Measurements from ENCODE around the gene NEU4. TPM values are rescaled to one million over a fixed set of nuclear protein-coding genes. Genes with fewer than 3 reads are reported as not detected.
A peak's percentile ranks its signal among the peaks of the same experiment; 100 is the strongest.

NEU4 gene
- total RNA-seq, 3 donors from 2014 or later: 41.4 to 72.5 (median 71.0) TPM

- peaks cover 41% of the 10 kb centered on the region for H3K4me1 ChIP-seq (ENCODE audit: low read depth)
- intact Hi-C loops (cut with DNase I, micrococcal nuclease): no loop called here
Observed at GRCh38 chr2:241793385-241793784, 15.6 kb upstream of the NEU4 start.

GRCh38 chr2:241794250-241794823, 14.7 kb upstream of the NEU4 start:
- intact Hi-C loops (cut with DNase I, micrococcal nuclease): no loop called here
- DNase-seq (peak; percentile 33 to 55 (median 54)), ATAC-seq (no peak)
- H3K9me3 ChIP-seq: no peaks in the 10 kb centered on the region
- H3K36me3 ChIP-seq (ENCODE audit: low read depth): peaks cover 3% of the 10 kb centered on the region
- H3K4me1 ChIP-seq (ENCODE audit: low read depth): peaks cover 44% of the 10 kb centered on the region
- H3K4me3 ChIP-seq: no peak overlapping the region
- no peak for TF ChIP-seq CTCF (IDR thresholded peaks at IDR 0.05)

More at GRCh38 chr2:241793385-241793784, 15.6 kb upstream of the NEU4 start:
- Histone ChIP-seq H3K36me3 (ENCODE audit: low read depth) (peaks cover 3% of the 10 kb centered on the region), H3K9me3 (no peaks in the 10 kb centered on the region), H3K4me3 (no peak overlapping the region)
- ATAC-seq (no peak), DNase-seq (no peak)
- no peak for TF ChIP-seq CTCF (IDR thresholded peaks at IDR 0.05)

GRCh38 chr2:241795021-241795999, 13.7 kb upstream of the NEU4 start:
- intact Hi-C loops (cut with DNase I, micrococcal nuclease): no loop called here
- Histone ChIP-seq H3K4me3 (no peak overlapping the region), H3K4me1 (ENCODE audit: low read depth) (peaks cover 44% of the 10 kb centered on the region), H3K9me3 (no peaks in the 10 kb centered on the region), H3K36me3 (ENCODE audit: low read depth) (peaks cover 3% of the 10 kb centered on the region)
- ATAC-seq: peak; percentile 84
- DNase-seq: peak; percentile 84 to 87 (median 87)
- TF ChIP-seq CTCF (IDR thresholded peaks at IDR 0.05): no peak

GRCh38 chr2:241796209-241796608, 12.8 kb upstream of the NEU4 start:
- peak in 1 of 3 donors; percentile 23 for DNase-seq
- H3K4me1 ChIP-seq (ENCODE audit: low read depth): peaks cover 44% of the 10 kb centered on the region
- intact Hi-C loops (cut with DNase I, micrococcal nuclease): no loop called here
- no peak overlapping the region for H3K4me3 ChIP-seq
- no peak for TF ChIP-seq CTCF (IDR thresholded peaks at IDR 0.05)
- peaks cover 3% of the 10 kb centered on the region for H3K36me3 ChIP-seq (ENCODE audit: low read depth)
- H3K9me3 ChIP-seq: no peaks in the 10 kb centered on the region
- ATAC-seq: no peak

GRCh38 chr2:241796610-241797138, 12.3 kb upstream of the NEU4 start:
- peak; percentile 68 to 76 (median 69) for DNase-seq
- Histone ChIP-seq H3K4me3 (no peak overlapping the region), H3K36me3 (ENCODE audit: low read depth) (peaks cover 3% of the 10 kb centered on the region), H3K4me1 (ENCODE audit: low read depth) (peaks cover 40% of the 10 kb centered on the region), H3K9me3 (no peaks in the 10 kb centered on the region)
- ATAC-seq: peak; percentile 28
- intact Hi-C loops (cut with DNase I, micrococcal nuclease): no loop called here
- TF ChIP-seq CTCF (IDR thresholded peaks at IDR 0.05): no peak
